Hepatocyte (in vitro differentiated cells): ENCODE data around the gene SH2B3. TPM values are rescaled to one million over a fixed set of nuclear protein-coding genes. Genes with fewer than 3 reads are reported as not detected.

ENCODE experiments used
- DNase-seq: peaks from one replicate; pipeline ENCODE4 v3.0.0-alpha.2; 2016; ENCODE audit warnings: low spot score
- H2AFZ ChIP-seq: fragments of 200-600 bp; sonication (generic); 2 replicates; pipeline ENCODE4 v1.6.0; 2016; ENCODE audit warnings: antibody characterized with exemption, mild to moderate bottlenecking
- H3K27ac ChIP-seq: fragments of 200-600 bp; sonication (generic); 2 replicates; pipeline ENCODE4 v1.5.1; 2016; ENCODE audit warnings: mild to moderate bottlenecking
- H3K27me3 ChIP-seq: fragments of 200-600 bp; sonication (generic); 2 replicates; pipeline ENCODE4 v1.6.1; 2016
- H3K36me3 ChIP-seq: fragments of 200-600 bp; sonication (generic); replicated peaks from 2 replicates; pipeline ENCODE4 v1.5.1; 2016; ENCODE audit warnings: low read depth; ENCODE audit not compliant: insufficient read depth
- H3K4me1 ChIP-seq: fragments of 200-600 bp; sonication (generic); 2 replicates; pipeline ENCODE4 v1.5.1; 2016; ENCODE audit warnings: mild to moderate bottlenecking, moderate library complexity; ENCODE audit not compliant: insufficient read depth
- H3K4me2 ChIP-seq: fragments of 200-600 bp; sonication (generic); 2 replicates; pipeline ENCODE4 v1.6.0; 2016
- H3K4me3 ChIP-seq: fragments of 200-600 bp; sonication (generic); 2 replicates; pipeline ENCODE4 v1.5.1; 2016; ENCODE audit warnings: mild to moderate bottlenecking
- H3K79me2 ChIP-seq: fragments of 200-600 bp; sonication (generic); 2 replicates; pipeline ENCODE4 v1.6.0; 2017; ENCODE audit warnings: mild to moderate bottlenecking
- H3K9me2 ChIP-seq: fragments of 200-600 bp; sonication (generic); replicated peaks from 2 replicates; pipeline ENCODE4 v1.6.0; 2017; ENCODE audit warnings: mild to moderate bottlenecking; ENCODE audit not compliant: insufficient read depth
- H3K9me3 ChIP-seq: fragments of 200-600 bp; sonication (generic); 2 replicates; pipeline ENCODE4 v1.5.1; 2016; ENCODE audit warnings: low read depth, mild to moderate bottlenecking
- H4K20me1 ChIP-seq: fragments of 200-600 bp; sonication (generic); 2 replicates; pipeline ENCODE4 v1.6.0; 2016; ENCODE audit warnings: mild to moderate bottlenecking; ENCODE audit not compliant: insufficient read depth, poor library complexity, severe bottlenecking
- CTCF ChIP-seq: fragments of 200-600 bp; sonication (generic); IDR thresholded peaks from 2 replicates; pipeline ENCODE4 v1.5.1; 2016; ENCODE audit warnings: antibody characterized with exemption, mild to moderate bottlenecking; ENCODE audit not compliant: poor library complexity
- EZH2 ChIP-seq: fragments of 200-600 bp; sonication (generic); IDR thresholded peaks from 2 replicates; pipeline ENCODE4 v1.6.1; 2016; ENCODE audit warnings: antibody characterized with exemption, mild to moderate bottlenecking, borderline replicate concordance
- EZH2phosphoT487 ChIP-seq: fragments of 200-600 bp; sonication (generic); IDR thresholded peaks from one replicate; pipeline ENCODE4 v1.6.1; 2018; ENCODE audit warnings: antibody characterized with exemption, mild to moderate bottlenecking, low read depth, moderate library complexity; ENCODE audit not compliant: unreplicated experiment, severe bottlenecking
- WGBS: methylation state at CpG from one replicate; pipeline ENCODE4 v1.1.6; 2016; ENCODE audit warnings: low lambda C conversion rate; ENCODE audit errors: missing lambda C conversion rate; 5-methylcytosine and 5-hydroxymethylcytosine counted together
- polyA plus RNA-seq: library from polyadenylated mRNA; unstranded; fragments of >200 nt; fragmentation: Nextera tagmentation; extraction: Ambion mirVana; gene quantifications from 2 replicates; pipeline ENCODE4 v1.2.1, GENCODE V29; 2016
- total RNA-seq: library from RNA; depleted of rRNA; stranded (reverse); fragments of >200 nt; gene quantifications from 2 replicates; pipeline ENCODE4 v1.2.3, GENCODE V29; 2014

Gene SH2B3
- total and polyA plus RNA-seq, 2 experiments from 2014 or later = 5.3 to 5.5 TPM

GRCh38 chr12:111390910-111391309 lies 14.8 kb upstream of the SH2B3 start:
- TF ChIP-seq CTCF = no peak
- no peak for TF ChIP-seq EZH2phosphoT487
- no peak for TF ChIP-seq EZH2
- no peaks in the 10 kb centered on the region for H3K27me3 ChIP-seq
- H3K9me2 ChIP-seq = no peaks in the 10 kb centered on the region
- H3K4me3 ChIP-seq = no peak overlapping the region
- no peaks in the 10 kb centered on the region for H4K20me1 ChIP-seq
- H3K79me2 ChIP-seq = no peaks in the 10 kb centered on the region
- H3K36me3 ChIP-seq = no peaks in the 10 kb centered on the region
- DNase-seq = no peak
- no peaks in the 10 kb centered on the region for H3K9me3 ChIP-seq
- 90% methylated on average over 9 of the region's 9 CpGs for WGBS
- no peak overlapping the region for H3K27ac ChIP-seq
- H3K4me2 ChIP-seq = no peak overlapping the region
- H2AFZ ChIP-seq = no peak overlapping the region
- H3K4me1 ChIP-seq = no peaks in the 10 kb centered on the region

GRCh38 chr12:111393700-111394300 lies 11.9 kb upstream of the SH2B3 start:
- H3K27me3 ChIP-seq = no peaks in the 10 kb centered on the region
- WGBS = 86% methylated on average over 3 of the region's 8 CpGs
- no peak overlapping the region for H3K27ac ChIP-seq
- no peak overlapping the region for H3K4me2 ChIP-seq
- no peak overlapping the region for H2AFZ ChIP-seq
- H3K36me3 ChIP-seq = no peaks in the 10 kb centered on the region
- H3K4me3 ChIP-seq = no peak overlapping the region
- H3K4me1 ChIP-seq = no peaks in the 10 kb centered on the region
- no peak for DNase-seq
- no peaks in the 10 kb centered on the region for H4K20me1 ChIP-seq
- H3K9me3 ChIP-seq = no peaks in the 10 kb centered on the region
- H3K9me2 ChIP-seq = no peaks in the 10 kb centered on the region
- H3K79me2 ChIP-seq = no peaks in the 10 kb centered on the region
- TF ChIP-seq EZH2 (no peak), CTCF (no peak), EZH2phosphoT487 (no peak)

- H3K4me1 ChIP-seq = no peaks in the 10 kb centered on the region
- H3K27ac ChIP-seq = no peak overlapping the region
- TF ChIP-seq CTCF (no peak), EZH2 (no peak), EZH2phosphoT487 (no peak)
- no peaks in the 10 kb centered on the region for H3K9me2 ChIP-seq
- H2AFZ ChIP-seq = no peak overlapping the region
- H3K4me3 ChIP-seq = no peak overlapping the region
- no peak overlapping the region for H3K4me2 ChIP-seq
- no peak for DNase-seq
- WGBS = 85% methylated on average over 7 of the region's 8 CpGs
- no peaks in the 10 kb centered on the region for H4K20me1 ChIP-seq
- H3K9me3 ChIP-seq = no peaks in the 10 kb centered on the region
- no peaks in the 10 kb centered on the region for H3K27me3 ChIP-seq
- H3K36me3 ChIP-seq = no peaks in the 10 kb centered on the region
- H3K79me2 ChIP-seq = no peaks in the 10 kb centered on the region
These were observed 11.2 kb upstream of the SH2B3 start for GRCh38 chr12:111394480-111394879.
